WTC11 (cell line): ENCODE results near the gene OR13C8.

Experiments
- FOXP1 ChIP-seq: sonication (generic); formaldehyde crosslinking; IDR thresholded peaks from 2 replicates; pipeline ENCODE4 v1.8.0; 2022; ENCODE audit warnings: missing genetic modification reagents, mild to moderate bottlenecking, moderate library complexity, borderline replicate concordance
- IRF2 ChIP-seq: sonication (generic); formaldehyde crosslinking; IDR thresholded peaks from 2 replicates; pipeline ENCODE4 v1.8.0; 2022; ENCODE audit warnings: low read depth, missing genetic modification reagents, borderline replicate concordance
- JUN ChIP-seq: sonication (generic); formaldehyde crosslinking; IDR thresholded peaks from 2 replicates; pipeline ENCODE4 v1.8.0; 2023; ENCODE audit warnings: mild to moderate bottlenecking, missing genetic modification reagents
- NFYB ChIP-seq: sonication (generic); formaldehyde crosslinking; conservative IDR thresholded peaks from 2 replicates; pipeline ENCODE4 v1.8.0; 2022; ENCODE audit warnings: low read depth, missing genetic modification reagents
- NR3C1 ChIP-seq: sonication (generic); formaldehyde crosslinking; conservative IDR thresholded peaks from 2 replicates; pipeline ENCODE4 v1.8.1; 2023; ENCODE audit warnings: low read depth, mild to moderate bottlenecking, missing genetic modification reagents
- SP1 ChIP-seq: sonication (generic); formaldehyde crosslinking; conservative IDR thresholded peaks from 2 replicates; pipeline ENCODE4 v1.8.1; 2022; ENCODE audit warnings: missing genetic modification reagents
- ZNF232 ChIP-seq: sonication (generic); formaldehyde crosslinking; IDR thresholded peaks from 2 replicates; pipeline ENCODE4 v1.8.0; 2022; ENCODE audit warnings: mild to moderate bottlenecking, missing genetic modification reagents
- TF ChIP-seq, protein P1 (sequence below): sonication (generic); formaldehyde crosslinking; IDR thresholded peaks from 2 replicates; pipeline ENCODE4 v1.8.1; 2022; ENCODE audit warnings: mild to moderate bottlenecking, missing genetic modification reagents, moderate library complexity, borderline replicate concordance
- TF ChIP-seq, protein P2 (sequence below): fragments of 200-600 bp; IDR thresholded peaks from 2 replicates; pipeline ENCODE4 v1.8.0; 2022; ENCODE audit warnings: antibody characterized with exemption
- TF ChIP-seq, protein P3 (sequence below): sonication (generic); formaldehyde crosslinking; IDR thresholded peaks from 2 replicates; pipeline ENCODE4 v1.8.1; 2023; ENCODE audit warnings: mild to moderate bottlenecking, missing genetic modification reagents, moderate library complexity
- TF ChIP-seq, protein P4 (sequence below): fragments of 250-450 bp; sonication (Bioruptor Pico); IDR thresholded peaks from 2 replicates; pipeline ENCODE4 v1.8.0; 2021; ENCODE audit warnings: mild to moderate bottlenecking
- TF ChIP-seq, protein P5 (sequence below): sonication (generic); formaldehyde crosslinking; conservative IDR thresholded peaks from 2 replicates; pipeline ENCODE4 v1.8.1; 2022; ENCODE audit warnings: mild to moderate bottlenecking, missing genetic modification reagents

DNA sequence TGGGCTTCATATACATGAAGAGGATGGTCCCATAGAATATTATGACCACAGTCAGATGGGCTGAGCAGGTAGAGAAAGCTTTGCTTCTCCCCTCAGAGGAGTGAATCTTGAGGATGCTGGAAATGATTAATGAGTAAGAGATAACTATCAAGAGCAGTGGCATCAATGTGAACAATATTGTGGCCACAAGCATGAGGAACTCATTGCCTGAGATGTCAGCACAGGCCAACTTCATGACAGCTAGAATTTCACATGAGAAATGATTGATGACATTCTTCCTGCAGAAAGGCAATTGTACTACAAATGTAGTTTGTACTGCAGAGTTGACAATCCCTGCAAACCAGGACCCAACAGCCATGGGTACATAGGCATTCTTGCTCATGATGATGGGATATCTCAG is 48.5 kb downstream of the OR13C8 start:
- TF ChIP-seq JUN (CRISPR knock-in tag) = no peak
- TF ChIP-seq FOXP1 = no peak
- TF ChIP-seq, protein P1, sequence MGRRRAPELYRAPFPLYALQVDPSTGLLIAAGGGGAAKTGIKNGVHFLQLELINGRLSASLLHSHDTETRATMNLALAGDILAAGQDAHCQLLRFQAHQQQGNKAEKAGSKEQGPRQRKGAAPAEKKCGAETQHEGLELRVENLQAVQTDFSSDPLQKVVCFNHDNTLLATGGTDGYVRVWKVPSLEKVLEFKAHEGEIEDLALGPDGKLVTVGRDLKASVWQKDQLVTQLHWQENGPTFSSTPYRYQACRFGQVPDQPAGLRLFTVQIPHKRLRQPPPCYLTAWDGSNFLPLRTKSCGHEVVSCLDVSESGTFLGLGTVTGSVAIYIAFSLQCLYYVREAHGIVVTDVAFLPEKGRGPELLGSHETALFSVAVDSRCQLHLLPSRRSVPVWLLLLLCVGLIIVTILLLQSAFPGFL (CRISPR knock-in tag) = no peak
- TF ChIP-seq, protein P2, sequence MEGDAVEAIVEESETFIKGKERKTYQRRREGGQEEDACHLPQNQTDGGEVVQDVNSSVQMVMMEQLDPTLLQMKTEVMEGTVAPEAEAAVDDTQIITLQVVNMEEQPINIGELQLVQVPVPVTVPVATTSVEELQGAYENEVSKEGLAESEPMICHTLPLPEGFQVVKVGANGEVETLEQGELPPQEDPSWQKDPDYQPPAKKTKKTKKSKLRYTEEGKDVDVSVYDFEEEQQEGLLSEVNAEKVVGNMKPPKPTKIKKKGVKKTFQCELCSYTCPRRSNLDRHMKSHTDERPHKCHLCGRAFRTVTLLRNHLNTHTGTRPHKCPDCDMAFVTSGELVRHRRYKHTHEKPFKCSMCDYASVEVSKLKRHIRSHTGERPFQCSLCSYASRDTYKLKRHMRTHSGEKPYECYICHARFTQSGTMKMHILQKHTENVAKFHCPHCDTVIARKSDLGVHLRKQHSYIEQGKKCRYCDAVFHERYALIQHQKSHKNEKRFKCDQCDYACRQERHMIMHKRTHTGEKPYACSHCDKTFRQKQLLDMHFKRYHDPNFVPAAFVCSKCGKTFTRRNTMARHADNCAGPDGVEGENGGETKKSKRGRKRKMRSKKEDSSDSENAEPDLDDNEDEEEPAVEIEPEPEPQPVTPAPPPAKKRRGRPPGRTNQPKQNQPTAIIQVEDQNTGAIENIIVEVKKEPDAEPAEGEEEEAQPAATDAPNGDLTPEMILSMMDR = no peak
- TF ChIP-seq NR3C1 (CRISPR knock-in tag) = no peak
- TF ChIP-seq SP1 (CRISPR knock-in tag) = no peak
- TF ChIP-seq, protein P3, sequence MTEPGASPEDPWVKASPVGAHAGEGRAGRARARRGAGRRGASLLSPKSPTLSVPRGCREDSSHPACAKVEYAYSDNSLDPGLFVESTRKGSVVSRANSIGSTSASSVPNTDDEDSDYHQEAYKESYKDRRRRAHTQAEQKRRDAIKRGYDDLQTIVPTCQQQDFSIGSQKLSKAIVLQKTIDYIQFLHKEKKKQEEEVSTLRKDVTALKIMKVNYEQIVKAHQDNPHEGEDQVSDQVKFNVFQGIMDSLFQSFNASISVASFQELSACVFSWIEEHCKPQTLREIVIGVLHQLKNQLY = no peak
- TF ChIP-seq, protein P4, sequence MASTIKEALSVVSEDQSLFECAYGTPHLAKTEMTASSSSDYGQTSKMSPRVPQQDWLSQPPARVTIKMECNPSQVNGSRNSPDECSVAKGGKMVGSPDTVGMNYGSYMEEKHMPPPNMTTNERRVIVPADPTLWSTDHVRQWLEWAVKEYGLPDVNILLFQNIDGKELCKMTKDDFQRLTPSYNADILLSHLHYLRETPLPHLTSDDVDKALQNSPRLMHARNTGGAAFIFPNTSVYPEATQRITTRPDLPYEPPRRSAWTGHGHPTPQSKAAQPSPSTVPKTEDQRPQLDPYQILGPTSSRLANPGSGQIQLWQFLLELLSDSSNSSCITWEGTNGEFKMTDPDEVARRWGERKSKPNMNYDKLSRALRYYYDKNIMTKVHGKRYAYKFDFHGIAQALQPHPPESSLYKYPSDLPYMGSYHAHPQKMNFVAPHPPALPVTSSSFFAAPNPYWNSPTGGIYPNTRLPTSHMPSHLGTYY (CRISPR knock-in tag) = no peak
- no peak for TF ChIP-seq ZNF232 (CRISPR knock-in tag)
- TF ChIP-seq, protein P5, sequence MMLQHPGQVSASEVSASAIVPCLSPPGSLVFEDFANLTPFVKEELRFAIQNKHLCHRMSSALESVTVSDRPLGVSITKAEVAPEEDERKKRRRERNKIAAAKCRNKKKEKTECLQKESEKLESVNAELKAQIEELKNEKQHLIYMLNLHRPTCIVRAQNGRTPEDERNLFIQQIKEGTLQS (CRISPR knock-in tag) = no peak
- no peak for TF ChIP-seq NFYB (CRISPR knock-in tag)
- no peak for TF ChIP-seq IRF2 (CRISPR knock-in tag)
